GM18867 (cell line): ENCODE measurements around the gene PPP1CA.
"Not testable (repeated sequence)": the region's sequence is repeated elsewhere in the genome, so short reads cannot be mapped to it uniquely, and the experiment has no call there.

ENCODE experiments used
- ATAC-seq: cut with Tn5 transposase; IDR thresholded peaks from one replicate; pipeline ENCODE4 v1.9.1; 2021; ENCODE audit warnings: mild to moderate bottlenecking, moderate library complexity; ENCODE audit not compliant: unreplicated experiment

The PPP1CA gene

GRCh38 chr11:67405196-67405567, 3.5 kb upstream of the PPP1CA start:
- ATAC-seq: no peak

DNA sequence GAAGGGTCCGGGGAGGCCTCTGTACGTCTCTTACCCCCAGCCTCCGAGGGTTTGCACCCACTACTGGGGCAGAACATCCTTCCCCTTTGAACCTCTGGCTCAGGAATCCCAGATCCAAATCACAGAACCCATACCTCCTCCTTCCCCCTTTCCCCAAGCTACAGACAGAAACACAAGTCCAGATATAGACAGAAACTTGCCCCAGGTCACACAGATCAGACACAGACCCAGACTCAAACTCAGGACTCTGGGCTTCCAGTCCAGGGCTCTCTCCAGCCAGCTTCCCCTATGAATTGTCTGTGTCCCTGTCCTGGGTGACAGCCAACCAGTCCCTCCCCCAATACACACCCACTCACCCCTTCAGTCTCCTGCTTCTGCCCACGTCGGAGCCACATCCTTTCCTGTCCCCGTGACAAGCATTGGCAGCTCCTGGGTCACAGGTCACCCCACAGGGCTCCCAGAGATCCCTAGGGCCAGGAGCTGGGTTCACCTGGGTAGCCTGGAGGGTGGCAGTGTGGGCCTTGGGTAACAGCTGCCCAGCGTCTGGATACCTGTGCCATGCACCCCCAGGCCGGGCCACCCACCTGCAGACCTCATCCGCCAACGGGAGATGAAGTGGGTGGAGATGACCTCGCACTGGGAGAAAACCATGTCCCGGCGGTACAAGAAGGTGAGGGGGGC, 3.0 kb upstream of the PPP1CA start:
- ATAC-seq: no peak

GRCh38 chr11:67403085-67403484, 1.4 kb upstream of the PPP1CA start:
- not testable (repeated sequence) for ATAC-seq

DNA sequence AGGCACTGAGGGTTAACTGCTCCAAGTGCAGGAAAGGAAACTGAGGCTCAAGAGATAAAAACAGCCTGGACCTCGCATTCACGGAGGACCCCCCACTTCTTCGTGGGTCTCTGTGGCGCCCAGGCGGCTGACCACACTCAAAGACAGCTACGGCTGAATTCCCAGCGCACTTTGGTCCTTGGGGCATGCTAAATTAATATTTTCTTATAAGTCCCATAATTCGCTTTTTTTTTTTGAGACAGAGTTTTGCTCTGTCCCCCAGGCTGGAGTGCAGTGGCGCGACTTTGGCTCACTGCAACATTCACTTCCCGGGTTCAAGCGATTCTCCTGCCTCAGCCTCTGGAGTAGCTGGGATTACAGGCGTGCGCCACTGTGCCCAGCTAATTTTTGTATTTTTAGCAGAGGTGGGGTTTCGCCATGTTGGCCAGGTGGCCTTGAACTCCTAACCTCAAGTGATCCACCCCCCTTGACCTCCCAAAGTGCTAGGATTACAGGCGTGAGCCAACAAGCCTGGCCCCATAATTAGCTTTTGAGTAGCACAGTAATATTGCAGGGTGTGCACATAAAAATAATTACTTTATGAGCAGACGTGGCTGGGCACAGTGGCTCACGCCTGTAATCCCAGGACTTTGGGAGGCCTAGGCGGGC, 658 bp upstream of the PPP1CA start:
- ATAC-seq: not testable (repeated sequence)

DNA sequence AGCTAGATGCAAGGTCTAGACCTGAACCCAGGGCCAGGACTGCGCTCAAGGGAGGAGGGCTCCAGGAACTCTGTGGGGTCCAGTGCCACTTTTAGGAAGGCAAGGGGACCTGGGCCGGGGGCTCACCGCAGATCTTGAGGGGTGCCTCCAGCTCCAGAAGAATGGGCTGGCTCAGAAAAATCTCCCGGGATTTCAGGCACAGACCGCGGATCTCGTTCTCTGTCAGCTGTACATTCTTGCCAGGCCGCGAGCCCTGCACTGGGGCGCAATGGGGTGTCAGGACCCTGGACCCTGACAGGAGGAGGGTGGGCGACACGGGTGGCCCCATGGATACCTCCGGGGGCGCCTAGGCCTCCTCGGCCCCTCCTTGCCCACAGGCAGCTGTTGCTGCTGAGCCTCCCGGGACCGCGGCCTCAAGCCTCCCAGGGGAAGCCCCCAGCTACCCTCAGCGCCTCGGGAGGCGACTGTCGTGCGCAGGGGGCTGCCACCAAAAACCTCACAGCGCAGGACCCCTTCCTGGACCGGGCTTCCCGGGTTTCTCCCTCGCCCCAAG, 640 bp downstream of the PPP1CA start:
- ATAC-seq: no peak

- ATAC-seq: no peak
Observed at GRCh38 chr11:67400251-67400941, 1.3 kb downstream of the PPP1CA start.

GRCh38 chr11:67398661-67399563, 2.7 kb downstream of the PPP1CA start:
- ATAC-seq: no peak

DNA sequence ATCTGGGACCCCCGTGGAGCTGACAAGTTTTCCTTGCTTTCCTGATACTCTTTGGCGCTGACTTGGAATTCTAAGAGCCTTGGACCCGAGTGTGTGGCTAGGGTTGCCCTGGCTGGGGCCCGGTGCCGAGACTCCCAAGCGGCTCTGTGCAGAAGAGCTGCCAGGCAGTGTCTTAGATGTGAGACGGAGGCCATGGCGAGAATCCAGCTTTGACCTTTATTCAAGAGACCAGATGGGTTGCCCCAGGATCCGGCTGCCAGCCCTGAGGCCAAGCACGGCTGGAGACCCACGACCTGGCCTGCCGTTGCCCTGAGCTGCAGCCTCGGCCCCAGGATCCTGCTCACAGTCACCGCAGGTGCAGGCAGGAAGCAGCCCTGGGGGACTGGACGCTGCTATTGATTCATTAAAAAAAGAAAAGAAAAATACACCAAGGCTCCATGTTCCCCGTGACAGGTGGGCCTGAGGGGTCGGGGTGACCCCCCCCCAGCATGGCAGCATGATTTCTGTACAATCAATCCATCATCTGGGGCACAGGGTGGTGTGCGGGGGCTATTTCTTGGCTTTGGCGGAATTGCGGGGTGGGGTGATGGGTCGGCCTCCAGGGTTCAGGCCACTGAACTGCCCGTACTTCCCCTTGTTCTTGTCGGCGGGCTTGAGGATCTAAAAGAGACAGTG, 3.5 kb downstream of the PPP1CA start:
- ATAC-seq: no peak

DNA sequence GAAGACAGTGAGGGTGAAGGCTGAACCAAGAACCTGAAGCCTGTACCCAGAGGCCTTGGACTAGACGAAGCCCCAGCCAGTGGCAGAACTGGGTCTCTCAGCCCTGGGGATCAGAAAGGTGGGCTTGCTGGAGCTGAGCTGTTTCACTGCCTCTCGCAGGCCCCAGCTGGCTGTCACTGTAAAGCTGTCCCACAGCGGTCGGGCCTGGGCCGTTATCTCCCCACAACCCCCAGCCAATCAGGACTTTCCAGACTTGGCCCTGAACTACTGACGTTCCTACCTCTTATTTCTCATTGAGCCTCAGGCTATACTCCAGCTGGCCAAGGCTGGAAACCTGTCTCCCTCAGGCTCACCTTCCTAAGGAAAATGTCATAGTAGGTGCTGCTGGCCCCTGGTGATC, 4.1 kb downstream of the PPP1CA start:
- no peak for ATAC-seq

GRCh38 chr11:67396587-67397389, 4.9 kb downstream of the PPP1CA start:
- ATAC-seq: no peak

GRCh38 chr11:67396259-67396581, 5.4 kb downstream of the PPP1CA start:
- ATAC-seq: no peak

DNA sequence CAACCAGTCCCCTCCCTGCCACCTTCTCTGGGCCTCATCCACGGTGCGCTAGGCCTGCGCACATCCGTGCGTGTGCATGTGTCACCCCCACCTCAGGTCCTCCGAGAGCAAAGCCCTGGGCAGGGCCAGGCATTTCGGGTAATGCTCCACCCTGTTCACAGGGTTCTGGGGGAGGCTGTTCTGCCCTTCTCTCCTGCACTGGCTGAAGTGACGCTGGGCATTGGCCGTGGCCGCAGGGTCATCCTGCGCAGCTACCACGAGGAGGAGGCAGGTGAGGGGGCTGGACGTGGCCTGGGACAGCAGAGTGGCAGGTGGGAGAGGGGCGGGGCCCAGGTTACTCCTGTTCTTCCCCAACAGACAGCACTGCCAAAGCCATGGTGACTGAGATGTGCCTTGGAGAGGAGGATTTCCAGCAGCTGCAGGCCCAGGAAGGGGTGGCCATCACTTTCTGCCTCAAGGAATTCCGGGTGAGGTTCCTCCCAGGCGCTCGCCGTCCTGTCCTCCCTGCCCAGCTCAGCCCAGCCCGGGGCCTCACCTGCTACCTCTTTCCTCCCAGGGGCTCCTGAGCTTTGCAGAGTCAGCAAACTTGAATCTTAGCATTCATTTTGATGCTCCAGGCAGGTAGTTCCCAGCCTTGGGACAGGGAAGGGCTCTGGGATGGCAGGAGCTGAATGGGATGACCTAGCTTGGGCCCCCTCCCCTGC, 6.0 kb downstream of the PPP1CA start:
- ATAC-seq: no peak

DNA sequence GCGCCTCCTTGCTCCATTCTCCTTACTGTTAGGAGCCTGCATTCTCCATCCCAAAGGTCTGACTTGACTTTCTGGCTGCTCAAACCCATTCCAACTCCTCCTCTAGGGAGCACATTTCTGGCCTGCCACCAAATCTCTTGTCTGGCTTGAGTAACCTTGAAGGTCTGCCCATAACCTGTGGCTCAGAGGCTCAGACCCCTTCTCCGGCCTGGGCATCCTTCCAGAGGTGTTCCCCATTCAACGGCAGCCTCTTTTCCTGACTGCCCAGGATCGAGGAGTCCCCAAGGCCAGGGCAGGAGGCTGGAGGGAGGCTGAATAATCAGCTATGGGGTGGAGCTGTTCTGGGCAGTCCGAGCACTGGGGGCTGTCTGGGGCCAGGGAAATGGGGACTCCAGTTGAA, 7.7 kb downstream of the PPP1CA start:
- ATAC-seq: no peak

GRCh38 chr11:67393437-67393836, 8.2 kb downstream of the PPP1CA start:
- no peak for ATAC-seq

GRCh38 chr11:67392183-67392715, 9.4 kb downstream of the PPP1CA start:
- peak; percentile 5 for ATAC-seq

DNA sequence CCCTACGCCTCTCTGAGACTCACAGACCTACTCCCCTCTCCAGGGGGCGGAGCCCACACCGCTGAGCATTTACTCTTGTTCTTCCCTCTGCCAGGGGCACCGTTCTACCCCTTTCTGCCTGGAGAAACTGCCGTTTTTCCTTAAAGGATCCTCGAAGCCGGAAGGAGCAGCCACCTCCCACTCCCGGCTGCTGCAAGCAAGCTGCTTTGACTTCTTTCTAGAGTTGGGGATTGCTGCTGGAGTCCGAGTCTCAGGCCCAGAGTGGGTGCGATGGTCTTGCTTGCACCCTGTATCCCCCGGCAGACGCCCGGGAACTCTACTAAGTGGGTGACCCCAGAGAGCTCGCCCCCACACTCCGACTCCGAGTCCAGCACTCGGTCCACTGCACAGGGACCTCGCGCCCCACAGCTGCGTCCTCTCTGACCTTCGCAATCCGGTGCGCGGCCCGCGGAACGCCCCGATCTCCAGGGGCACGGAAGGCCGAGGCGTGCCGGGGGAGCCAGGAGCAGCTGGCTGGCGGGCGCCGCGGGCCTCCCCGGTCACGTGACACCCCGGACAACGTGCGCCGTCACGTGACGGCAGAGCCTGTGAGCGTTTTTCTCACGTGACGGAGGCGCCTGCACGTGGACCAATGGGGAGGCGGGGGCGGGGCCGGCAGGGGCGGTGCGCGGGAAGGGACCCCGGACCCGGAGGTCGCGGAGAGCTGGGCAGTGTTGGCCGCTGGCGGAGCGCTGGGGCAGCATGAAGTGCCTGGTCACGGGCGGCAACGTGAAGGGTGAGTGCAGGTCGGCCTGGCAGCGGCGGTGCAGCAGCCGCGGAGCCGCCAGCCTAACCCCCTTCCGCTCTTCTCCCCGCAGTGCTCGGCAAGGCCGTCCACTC, 10.1 kb downstream of the PPP1CA start, which contains the start of gene RAD9A:
RAD9A (plus strand) TSS at position 683 of the 879 bp plus-strand sequence; CDS start at position 742, 59 bp downstream.
- peak; percentile 58 for ATAC-seq

- no peak for ATAC-seq
Observed at GRCh38 chr11:67390947-67391303, 10.7 kb downstream of the PPP1CA start.

DNA sequence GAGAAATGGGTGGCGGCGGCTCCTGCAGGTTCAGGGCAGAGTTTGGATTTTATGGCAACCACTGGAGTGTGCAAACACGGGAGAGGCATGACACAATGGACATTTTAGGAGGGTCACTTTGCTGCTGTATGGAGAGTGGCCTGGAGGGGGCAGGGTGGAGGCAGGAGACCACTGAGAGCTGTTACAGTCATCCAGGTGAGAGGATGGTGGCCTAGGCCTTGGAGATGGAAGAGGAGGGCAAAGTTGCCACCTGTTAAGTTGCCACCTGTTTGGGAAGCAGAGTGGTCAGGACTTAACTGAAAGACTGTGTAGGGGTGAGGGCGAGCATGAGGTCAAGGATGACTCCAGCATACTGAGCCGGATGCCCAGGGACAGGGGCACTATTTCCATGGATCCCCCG, 12.2 kb downstream of the PPP1CA start:
- no peak for ATAC-seq
